NCI-H2196 (cell line): ENCODE data around the gene PKN2.
"Not testable (repeated sequence)": the region's sequence is repeated elsewhere in the genome, so short reads cannot be mapped to it uniquely, and the experiment has no call there.

ENCODE experiments used
- DNase-seq: peaks from one replicate; lab custom pipeline; 2025; ENCODE audit not compliant: unreplicated experiment; lab: John Stamatoyannopoulos, UW

The PKN2 gene

GRCh38 chr1:88678405-88678804 is 5.7 kb upstream of the PKN2 start:
- no peak for DNase-seq

GRCh38 chr1:88680471-88680870 is 3.6 kb upstream of the PKN2 start:
- DNase-seq = no peak

GRCh38 chr1:88680911-88681622 is 3.0 kb upstream of the PKN2 start:
- no peak for DNase-seq

- DNase-seq = peak; percentile 64
Measured at GRCh38 chr1:88684482-88685258, 597 bp downstream of the PKN2 start.

- no peak for DNase-seq
Measured at GRCh38 chr1:88685259-88685620, 1.2 kb downstream of the PKN2 start.

GRCh38 chr1:88691540-88691939 is 7.5 kb downstream of the PKN2 start:
- DNase-seq = no peak

- DNase-seq = no peak
Measured at GRCh38 chr1:88695781-88696180, 11.7 kb downstream of the PKN2 start.

- no peak for DNase-seq
Measured at GRCh38 chr1:88697503-88697902, 13.4 kb downstream of the PKN2 start.

- no peak for DNase-seq
Measured at GRCh38 chr1:88698140-88698539, 14.1 kb downstream of the PKN2 start.

GRCh38 chr1:88698764-88699163 is 14.7 kb downstream of the PKN2 start:
- no peak for DNase-seq

- no peak for DNase-seq
Measured at GRCh38 chr1:88700425-88701013, 16.4 kb downstream of the PKN2 start.

- no peak for DNase-seq
Measured at GRCh38 chr1:88701275-88701674, 17.2 kb downstream of the PKN2 start.

GRCh38 chr1:88701793-88702192 is 17.7 kb downstream of the PKN2 start:
- DNase-seq = not testable (repeated sequence)

GRCh38 chr1:88708011-88708410 is 23.9 kb downstream of the PKN2 start:
- DNase-seq = no peak

GRCh38 chr1:88712907-88713306 is 28.8 kb downstream of the PKN2 start:
- DNase-seq = not testable (repeated sequence)

GRCh38 chr1:88716571-88716970 is 32.5 kb downstream of the PKN2 start:
- not testable (repeated sequence) for DNase-seq

GRCh38 chr1:88722492-88722891 is 38.4 kb downstream of the PKN2 start:
- no peak for DNase-seq

GRCh38 chr1:88726697-88727096 is 42.6 kb downstream of the PKN2 start:
- DNase-seq = no peak

GRCh38 chr1:88727205-88727604 is 43.1 kb downstream of the PKN2 start:
- no peak for DNase-seq

GRCh38 chr1:88729297-88729696 is 45.2 kb downstream of the PKN2 start:
- no peak for DNase-seq

- DNase-seq = no peak
Measured at GRCh38 chr1:88730132-88730675, 46.1 kb downstream of the PKN2 start.

GRCh38 chr1:88730995-88731394 is 46.9 kb downstream of the PKN2 start:
- no peak for DNase-seq
